HCT116 (cell line): ENCODE results near the gene GALNS.

ENCODE experiments used
- CEBPB ChIP-seq: IDR thresholded peaks from 2 replicates; pipeline ENCODE4 v1.6.1; 2012; ENCODE audit warnings: low read depth
- CTCF ChIP-seq, 3 experiments: fragments of 200-600 bp in 1 of 3; sonication (generic) in 1 of 3; IDR thresholded peaks in 2 of 3; conservative IDR thresholded peaks in 1 of 3; 2 replicates each; pipeline ENCODE4 v1.5.1; 2012 to 2017; ENCODE audit warnings: low read depth in 2 of 3, low read length in 2 of 3, antibody characterized with exemption in 1 of 3, borderline replicate concordance in 1 of 3, control low read depth in 1 of 3, mild to moderate bottlenecking in 1 of 3, mixed read lengths in 1 of 3, mixed run types in 1 of 3, moderate library complexity in 1 of 3; ENCODE audit not compliant: insufficient read depth in 1 of 3
- EZH2 ChIP-seq: fragments of 200-600 bp; sonication (generic); IDR thresholded peaks from 2 replicates; pipeline ENCODE4 v1.6.1; 2017; ENCODE audit warnings: antibody characterized with exemption, mixed run types
- JUND ChIP-seq: IDR thresholded peaks from 2 replicates; pipeline ENCODE4 v1.6.1; 2012
- ZBTB33 ChIP-seq: IDR thresholded peaks from 2 replicates; pipeline ENCODE4 v1.6.1; 2011; ENCODE audit warnings: mild to moderate bottlenecking, low read length, moderate library complexity; ENCODE audit not compliant: insufficient replicate concordance; ENCODE audit errors: extremely low read depth

- no peak for TF ChIP-seq JUND
- TF ChIP-seq CTCF (IDR thresholded peaks at IDR 0.05 in 2 of 3, conservative IDR thresholded peaks at IDR 0.05 in 1 of 3; ENCODE audit: borderline replicate concordance in 1 of 3, insufficient read depth in 1 of 3, low read depth in 2 of 3, low read length in 2 of 3), result no peak
- TF ChIP-seq CEBPB, result no peak
- TF ChIP-seq EZH2, result no peak
- TF ChIP-seq ZBTB33, result no peak
These were observed 16.8 kb downstream of the GALNS start for GRCh38 chr16:88839745-88840599.
